ENCODE measurements around the gene LIPE. TPM values are rescaled to one million over a fixed set of nuclear protein-coding genes. Genes with fewer than 3 reads are reported as not detected.
A peak's percentile ranks its signal among the peaks of the same experiment; 100 is the strongest.

Gene LIPE
- polyA plus RNA-seq, 1 donor (not counting 4 experiments of a cell fraction or from before 2014, with no cell fraction given) = 6.1 TPM

GRCh38 chr19:42422092-42422900 is 4.9 kb downstream of the LIPE start:
- H3K4me1 ChIP-seq (ENCODE audit: control insufficient read depth, extremely low read depth, insufficient read depth, low read length) = peaks cover 34% of the 10 kb centered on the region
- dilution Hi-C loops (cut with MboI; ENCODE audit: extremely low pct_ligation_motif_present, low sequenced_read_pairs) = no loop called here
- no peaks in the 10 kb centered on the region for H3K9me1 ChIP-seq (ENCODE audit: control insufficient read depth, extremely low read depth, insufficient read depth, low read length)
- peak overlapping the region; percentile 90 for H3K27ac ChIP-seq (ENCODE audit: control insufficient read depth, insufficient read depth, low read length)
- H3K4me3 ChIP-seq (ENCODE audit: control insufficient read depth in 2 of 3, extremely low read depth in 1 of 3, insufficient read depth in 2 of 3, low read depth in 1 of 3, low read length in 3 of 3) = peak overlapping the region; percentile 71 to 85 (median 72)
- H3K27me3 ChIP-seq (ENCODE audit: control insufficient read depth, extremely low read depth, insufficient read depth, low read length) = no peaks in the 10 kb centered on the region
- H2AFZ ChIP-seq (ENCODE audit: control insufficient read depth, low read length) = peak overlapping the region; percentile 48
- peak overlapping the region; percentile 90 for H3K4me2 ChIP-seq (ENCODE audit: control insufficient read depth, extremely low read depth, insufficient read depth, low read depth, low read length)
- no peak for FAIRE-seq
- no peaks in the 10 kb centered on the region for H4K20me1 ChIP-seq (ENCODE audit: control insufficient read depth, extremely low read depth, insufficient read depth, low read length)
- H3K9me3 ChIP-seq (ENCODE audit: control insufficient read depth, low read depth, low read length) = no peaks in the 10 kb centered on the region
- DNase-seq (ENCODE audit: low read depth, low spot score) = no peak
- TF ChIP-seq CTCF (optimal IDR thresholded peaks at IDR 0.05 in 1 of 3, IDR thresholded peaks at IDR 0.05 in 1 of 3, conservative IDR thresholded peaks at IDR 0.05 in 1 of 3; ENCODE audit: extremely low read depth in 1 of 3, insufficient read depth in 2 of 3, low read length in 3 of 3) (no peak), EZH2 (IDR thresholded peaks at IDR 0.05; ENCODE audit: low read length) (no peak)
- H3K9ac ChIP-seq (ENCODE audit: control insufficient read depth, extremely low read depth, insufficient read depth, low read length) = peak overlapping the region; percentile 74
- H3K36me3 ChIP-seq (ENCODE audit: control insufficient read depth in 2 of 2, extremely low read depth in 1 of 2, insufficient read depth in 2 of 2, low read length in 2 of 2) = no peaks in the 10 kb centered on the region
- peaks cover 5% of the 10 kb centered on the region for H3K79me2 ChIP-seq (ENCODE audit: control insufficient read depth, insufficient read depth, low read length)

GRCh38 chr19:42421591-42422031 is 5.6 kb downstream of the LIPE start:
- Histone ChIP-seq H4K20me1 (ENCODE audit: control insufficient read depth, extremely low read depth, insufficient read depth, low read length) (no peaks in the 10 kb centered on the region), H3K27ac (ENCODE audit: control insufficient read depth, insufficient read depth, low read length) (peak overlapping the region; percentile 90), H3K36me3 (ENCODE audit: control insufficient read depth in 2 of 2, extremely low read depth in 1 of 2, insufficient read depth in 2 of 2, low read length in 2 of 2) (no peaks in the 10 kb centered on the region), H2AFZ (ENCODE audit: control insufficient read depth, low read length) (no peak overlapping the region), H3K4me3 (ENCODE audit: control insufficient read depth in 2 of 3, extremely low read depth in 1 of 3, insufficient read depth in 2 of 3, low read depth in 1 of 3, low read length in 3 of 3) (peak overlapping the region in 2 of 3 experiments; percentile 71 to 85), H3K9me3 (ENCODE audit: control insufficient read depth, low read depth, low read length) (no peaks in the 10 kb centered on the region), H3K9ac (ENCODE audit: control insufficient read depth, extremely low read depth, insufficient read depth, low read length) (peak overlapping the region; percentile 74), H3K9me1 (ENCODE audit: control insufficient read depth, extremely low read depth, insufficient read depth, low read length) (no peaks in the 10 kb centered on the region), H3K27me3 (ENCODE audit: control insufficient read depth, extremely low read depth, insufficient read depth, low read length) (no peaks in the 10 kb centered on the region), H3K79me2 (ENCODE audit: control insufficient read depth, insufficient read depth, low read length) (peaks cover 5% of the 10 kb centered on the region), H3K4me2 (ENCODE audit: control insufficient read depth, extremely low read depth, insufficient read depth, low read depth, low read length) (peak overlapping the region; percentile 90), H3K4me1 (ENCODE audit: control insufficient read depth, extremely low read depth, insufficient read depth, low read length) (peaks cover 34% of the 10 kb centered on the region)
- TF ChIP-seq EZH2 (IDR thresholded peaks at IDR 0.05; ENCODE audit: low read length) (no peak), CTCF (optimal IDR thresholded peaks at IDR 0.05 in 1 of 3, IDR thresholded peaks at IDR 0.05 in 1 of 3, conservative IDR thresholded peaks at IDR 0.05 in 1 of 3; ENCODE audit: extremely low read depth in 1 of 3, insufficient read depth in 2 of 3, low read length in 3 of 3) (no peak)
- dilution Hi-C loops (cut with MboI; ENCODE audit: extremely low pct_ligation_motif_present, low sequenced_read_pairs) = no loop called here
- peak; percentile 97 for FAIRE-seq
- DNase-seq (ENCODE audit: low read depth, low spot score) = peak; percentile 98

All from keratinocyte (primary cell).